Posterior cingulate gyrus (tissue), 11 donors: Measurements from ENCODE around the gene ZNF764.

ENCODE experiments used
- DNase-seq, 10 donors: peaks; one replicate each; pipeline versions ENCODE4 v3.0.0 to v3.0.0-alpha.2; 2020 to 2021; ENCODE audit warnings: mixed read lengths in 3 of 10
- intact Hi-C: fragments of 100-400 bp; cut with DNase I; formaldehyde crosslinking; loops from one replicate; pipeline ENCODE4 v1.15.1; 2023

ZNF764 gene

GRCh38 chr16:30571445-30572322 lies 13.5 kb upstream of the ZNF764 start, which contains the start of gene ZNF688:
TSS of gene ZNF688 (minus strand) at chr16:30571714. CDS start at chr16:30571629, 85 bp downstream.
- intact Hi-C loops: loop anchor here (1.0 to 5.0 kb wide), 2 partner anchors 13 to 81 kb away; partner anchors contain the start of genes PRR14 and ZNF764

DNA sequence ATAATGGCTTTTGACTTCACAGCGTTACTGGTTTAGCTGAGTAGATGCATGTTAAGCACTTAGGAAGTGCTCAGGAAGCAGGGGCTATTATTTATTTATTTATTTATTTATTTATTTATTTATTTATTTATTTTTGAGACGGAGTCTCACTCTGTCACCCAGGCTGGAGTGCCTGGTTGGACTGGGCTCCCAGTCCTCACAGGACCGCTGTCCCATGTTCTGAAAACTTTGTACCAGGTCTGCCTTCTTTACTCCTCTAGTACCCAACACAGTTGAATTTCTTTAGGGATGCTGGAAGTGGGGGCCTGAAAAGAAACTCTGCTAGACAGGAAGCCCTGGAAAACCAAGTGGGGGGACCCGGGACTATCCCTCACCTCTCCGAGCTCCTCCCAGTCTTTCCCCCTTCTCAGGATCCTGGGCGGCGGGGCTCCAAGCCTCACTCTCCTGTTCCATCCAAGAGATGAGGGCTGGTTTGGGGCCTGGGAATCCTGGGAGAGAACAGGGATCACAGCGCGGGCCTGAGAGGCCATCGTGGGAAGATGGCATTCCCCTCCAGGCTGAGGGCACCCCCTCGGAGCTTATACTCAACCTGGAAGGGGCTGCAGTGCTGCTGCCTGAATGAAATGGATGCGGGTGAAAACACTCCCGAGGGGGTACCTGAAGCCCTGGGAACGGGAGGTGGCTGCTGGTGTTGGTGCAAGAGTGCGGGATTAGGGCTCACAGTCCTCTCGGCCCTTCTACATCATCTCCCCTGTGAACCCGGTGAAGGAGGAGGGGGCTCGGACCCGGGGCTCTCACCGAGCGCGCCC lies 12.7 kb upstream of the ZNF764 start:
- intact Hi-C loops: loop anchor here (5.0 kb wide), 1 partner anchor 81 kb away; the partner anchor contains the start of gene PRR14
- DNase-seq: peak in 7 of 10 donors; percentile 35 to 89 (median 55)

More at GRCh38 chr16:30571445-30572322, 13.5 kb upstream of the ZNF764 start, which contains the start of gene ZNF688:
- DNase-seq: peak; percentile 90 to 99 (median 95)

GRCh38 chr16:30569746-30570635 lies 11.8 kb upstream of the ZNF764 start:
- intact Hi-C loops: loop anchor here (5.0 kb wide), 1 partner anchor 82 kb away; the partner anchor contains the start of gene PRR14
- peak in 3 of 10 donors; percentile 66 to 77 (median 73) for DNase-seq

- intact Hi-C loops: no loop called here
- DNase-seq: peak in 3 of 10 donors; percentile 9 to 15 (median 14)
Observed at GRCh38 chr16:30569281-30569680, 11.1 kb upstream of the ZNF764 start.

DNA sequence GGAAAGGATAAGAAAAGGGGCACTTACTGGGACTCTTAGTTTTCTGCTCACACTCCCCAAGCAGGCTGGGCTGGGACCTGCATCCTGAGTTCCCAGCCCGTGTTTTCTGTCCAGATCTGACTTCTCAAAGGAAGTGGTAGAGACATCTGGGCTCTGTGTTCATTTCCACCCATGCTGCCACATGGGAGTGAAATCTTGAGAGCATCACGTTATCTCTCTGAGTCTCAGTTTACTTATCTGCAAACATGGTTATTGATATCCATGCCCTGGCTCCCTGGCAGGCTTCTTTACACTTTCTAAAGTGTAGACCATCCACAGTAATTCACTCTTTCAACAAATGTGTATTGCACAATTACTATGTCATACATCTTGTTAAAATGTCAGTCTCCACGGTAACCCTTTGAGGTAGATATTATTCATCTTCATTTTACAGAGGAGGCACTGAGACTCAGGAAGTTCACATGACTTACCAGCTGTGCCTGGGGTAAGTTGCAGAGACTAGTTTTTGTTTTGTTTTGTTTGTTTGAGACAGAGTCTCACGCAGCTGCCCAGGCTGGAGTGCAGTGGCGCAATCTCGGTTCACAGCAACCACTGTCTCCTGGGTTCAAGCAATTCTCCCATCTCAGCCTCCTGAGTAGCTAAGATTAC lies 9.9 kb upstream of the ZNF764 start:
- peak in 3 of 10 donors; percentile 4 to 24 (median 12) for DNase-seq
- intact Hi-C loops: no loop called here

DNA sequence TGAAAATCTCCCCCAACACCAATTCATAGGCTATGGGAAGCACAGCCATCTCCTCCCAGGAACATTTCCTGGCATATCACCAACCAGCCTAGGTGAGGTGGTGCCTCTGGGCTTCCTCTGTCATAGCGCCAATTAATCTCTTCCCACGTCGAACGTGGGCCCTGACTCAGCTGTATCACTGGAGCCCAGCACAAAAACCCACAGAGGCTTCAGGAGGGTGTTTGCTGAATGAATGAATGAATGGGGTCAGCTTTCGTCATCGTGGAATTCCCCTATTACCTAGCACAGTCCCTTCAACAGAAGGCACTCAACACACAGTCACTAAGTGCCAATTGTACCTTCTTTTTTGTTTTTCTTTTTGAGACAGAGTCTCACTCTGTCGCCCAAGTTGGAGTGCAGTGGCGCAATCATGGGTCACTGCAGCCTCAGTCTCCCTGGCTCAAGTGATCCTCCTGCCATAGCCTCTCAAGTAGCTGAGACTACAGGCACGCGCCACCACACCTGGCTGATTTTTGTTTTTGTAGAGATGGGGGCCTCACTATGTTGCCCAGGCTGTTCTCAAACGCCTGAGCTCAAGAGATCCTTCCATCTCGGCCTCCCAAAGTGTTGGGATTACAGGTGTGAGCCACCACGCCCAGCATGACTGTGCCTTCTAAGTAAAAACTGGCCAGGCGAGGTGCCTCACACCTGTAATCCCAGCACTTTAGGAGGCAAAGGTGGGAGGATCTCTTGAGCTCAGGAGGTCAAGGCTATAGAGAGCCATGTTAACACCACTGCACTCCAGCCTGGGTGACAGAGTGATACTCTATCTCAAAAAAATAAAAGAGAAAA lies 9.2 kb upstream of the ZNF764 start:
- peak in 3 of 10 donors; percentile 12 to 28 (median 21) for DNase-seq
- intact Hi-C loops: no loop called here

- DNase-seq: peak in 1 of 10 donors; percentile 21
- intact Hi-C loops: no loop called here
Observed at GRCh38 chr16:30566531-30566930, 8.4 kb upstream of the ZNF764 start.

DNA sequence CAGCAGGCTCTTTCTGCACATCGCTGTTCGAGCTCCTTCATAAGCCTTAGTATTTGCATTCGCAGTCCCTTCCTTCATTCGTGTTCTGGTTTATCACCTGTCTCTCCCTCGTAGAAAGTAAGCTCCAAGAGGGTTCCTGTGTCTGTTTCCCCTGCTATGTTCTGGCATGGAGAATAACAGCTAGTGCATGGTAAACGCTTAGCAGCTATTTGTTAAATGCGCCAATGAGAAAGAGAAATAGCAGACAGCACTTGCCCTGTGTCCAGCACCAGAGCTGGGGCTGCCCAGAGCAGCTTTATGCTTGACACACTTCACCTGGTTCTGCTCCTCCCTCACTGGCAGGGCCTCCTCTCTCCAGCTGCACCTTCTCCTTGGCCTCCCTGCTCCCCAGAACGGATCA lies 7.8 kb upstream of the ZNF764 start:
- intact Hi-C loops: no loop called here
- peak in 2 of 10 donors; percentile 16 to 59 for DNase-seq

GRCh38 chr16:30565526-30565925 lies 7.4 kb upstream of the ZNF764 start:
- DNase-seq: peak in 2 of 10 donors; percentile 30 to 38

GRCh38 chr16:30562021-30562420 lies 3.8 kb upstream of the ZNF764 start:
- intact Hi-C loops: no loop called here
- DNase-seq: peak in 1 of 10 donors; percentile 59

More at GRCh38 chr16:30565526-30565925, 7.4 kb upstream of the ZNF764 start:
- intact Hi-C loops: no loop called here

DNA sequence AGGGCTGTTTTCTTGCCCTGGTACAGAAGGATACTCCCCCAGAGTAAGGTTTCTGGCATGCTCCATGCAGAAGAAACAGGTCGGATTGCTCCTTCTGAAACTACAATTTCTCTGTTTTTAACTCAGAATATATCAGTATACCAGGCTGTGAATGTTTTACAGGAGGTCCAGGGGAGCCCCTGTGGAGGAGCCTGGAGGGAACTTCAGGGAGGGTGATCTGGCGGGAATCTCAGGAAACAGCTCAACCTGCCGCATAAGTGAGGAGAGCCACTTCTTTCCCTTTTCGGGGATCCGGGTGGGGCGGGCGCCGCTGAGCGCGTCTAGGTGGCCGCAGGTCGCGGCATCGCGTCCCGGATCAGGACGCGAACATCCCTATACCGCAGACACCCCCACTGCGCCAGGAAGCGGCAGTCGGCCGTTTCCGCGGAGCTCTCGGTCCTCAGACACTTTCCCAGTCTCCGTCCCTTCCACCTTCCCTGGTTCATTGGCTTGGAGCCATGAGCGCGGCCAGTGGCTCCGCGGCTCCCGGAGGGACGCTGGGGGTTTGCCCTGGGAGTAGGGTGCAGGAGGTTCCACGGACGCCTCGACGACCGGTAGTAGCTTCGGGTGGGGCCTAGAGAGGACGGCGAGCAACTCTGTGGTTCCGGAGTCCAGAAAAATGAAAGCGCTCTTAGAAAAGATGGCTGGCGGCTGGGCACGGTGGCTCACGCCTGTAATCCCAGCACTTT lies 3.1 kb upstream of the ZNF764 start:
- DNase-seq: peak in 2 of 10 donors; percentile 80 to 86
- intact Hi-C loops: no loop called here

GRCh38 chr16:30559690-30560089 lies 1.5 kb upstream of the ZNF764 start:
- DNase-seq: peak in 1 of 10 donors; percentile 67
- intact Hi-C loops: loop anchor here (2.0 kb wide), 1 partner anchor 33 kb away; the partner anchor contains the start of gene ZNF768

GRCh38 chr16:30558789-30559377 lies 709 bp upstream of the ZNF764 start:
- intact Hi-C loops: loop anchor here (1.0 to 2.0 kb wide), 3 partner anchors 13 to 32 kb away; partner anchors contain the start of gene ZNF768
- DNase-seq: peak in 1 of 10 donors; percentile 57

DNA sequence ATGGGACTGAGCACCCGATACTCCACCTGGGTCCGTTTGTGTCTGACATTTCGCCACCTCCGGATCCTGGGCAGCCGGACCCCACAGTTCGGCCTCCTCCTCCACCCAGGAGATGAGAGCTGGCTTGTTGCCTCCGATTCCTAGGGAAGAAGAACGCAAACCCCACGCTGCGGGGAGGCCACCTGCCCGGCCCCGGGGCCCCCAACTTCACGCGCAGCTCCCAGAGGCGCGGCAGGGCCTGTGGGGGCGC lies 542 bp downstream of the ZNF764 start:
- peak in 2 of 10 donors; percentile 8 to 82 for DNase-seq
- intact Hi-C loops: no loop called here

GRCh38 chr16:30556125-30556473 lies 2.1 kb downstream of the ZNF764 start:
- DNase-seq: peak in 1 of 10 donors; percentile 62
- intact Hi-C loops: no loop called here

- peak in 1 of 10 donors; percentile 70 for DNase-seq
- intact Hi-C loops: no loop called here
Observed at GRCh38 chr16:30555315-30556124, 2.7 kb downstream of the ZNF764 start.
